ENCODE data around the gene RAP1B. TPM values are rescaled to one million over a fixed set of nuclear protein-coding genes. Genes with fewer than 3 reads are reported as not detected.

The RAP1B gene
- total RNA-seq, 1 experiment from 2014 or later = 86.9 TPM

DNA sequence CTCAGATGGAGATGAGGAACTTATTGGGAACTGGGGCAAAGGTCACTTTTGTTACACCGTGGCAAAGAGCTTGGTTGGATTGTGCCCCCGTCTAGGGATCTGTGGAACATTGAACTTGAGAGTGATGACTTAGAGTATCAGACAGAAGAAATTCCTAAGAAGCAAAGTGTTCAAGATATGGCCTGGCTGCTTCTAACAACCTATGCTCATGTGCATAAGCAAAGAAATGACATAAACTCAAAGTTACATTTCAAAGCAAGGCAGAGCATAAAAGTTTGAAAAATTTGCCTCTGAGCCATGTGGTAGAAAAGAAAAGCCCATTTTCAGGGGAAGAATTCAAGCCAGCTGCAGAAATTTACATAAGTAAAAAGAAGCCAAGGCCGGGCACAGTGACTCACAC is 21.5 kb upstream of the RAP1B start (continued):
- TF ChIP-seq, protein P1, sequence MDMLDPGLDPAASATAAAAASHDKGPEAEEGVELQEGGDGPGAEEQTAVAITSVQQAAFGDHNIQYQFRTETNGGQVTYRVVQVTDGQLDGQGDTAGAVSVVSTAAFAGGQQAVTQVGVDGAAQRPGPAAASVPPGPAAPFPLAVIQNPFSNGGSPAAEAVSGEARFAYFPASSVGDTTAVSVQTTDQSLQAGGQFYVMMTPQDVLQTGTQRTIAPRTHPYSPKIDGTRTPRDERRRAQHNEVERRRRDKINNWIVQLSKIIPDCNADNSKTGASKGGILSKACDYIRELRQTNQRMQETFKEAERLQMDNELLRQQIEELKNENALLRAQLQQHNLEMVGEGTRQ (CRISPR knock-in tag; IDR thresholded peaks at IDR 0.05) = no peak
- no peak for TF ChIP-seq TEAD4 (CRISPR knock-in tag; IDR thresholded peaks at IDR 0.05)
- no peak for TF ChIP-seq ZNF423 (CRISPR knock-in tag; IDR thresholded peaks at IDR 0.05)
- no peak for TF ChIP-seq IRF2 (CRISPR knock-in tag; IDR thresholded peaks at IDR 0.05; ENCODE audit: borderline replicate concordance, low read depth)
- TF ChIP-seq, protein P2, sequence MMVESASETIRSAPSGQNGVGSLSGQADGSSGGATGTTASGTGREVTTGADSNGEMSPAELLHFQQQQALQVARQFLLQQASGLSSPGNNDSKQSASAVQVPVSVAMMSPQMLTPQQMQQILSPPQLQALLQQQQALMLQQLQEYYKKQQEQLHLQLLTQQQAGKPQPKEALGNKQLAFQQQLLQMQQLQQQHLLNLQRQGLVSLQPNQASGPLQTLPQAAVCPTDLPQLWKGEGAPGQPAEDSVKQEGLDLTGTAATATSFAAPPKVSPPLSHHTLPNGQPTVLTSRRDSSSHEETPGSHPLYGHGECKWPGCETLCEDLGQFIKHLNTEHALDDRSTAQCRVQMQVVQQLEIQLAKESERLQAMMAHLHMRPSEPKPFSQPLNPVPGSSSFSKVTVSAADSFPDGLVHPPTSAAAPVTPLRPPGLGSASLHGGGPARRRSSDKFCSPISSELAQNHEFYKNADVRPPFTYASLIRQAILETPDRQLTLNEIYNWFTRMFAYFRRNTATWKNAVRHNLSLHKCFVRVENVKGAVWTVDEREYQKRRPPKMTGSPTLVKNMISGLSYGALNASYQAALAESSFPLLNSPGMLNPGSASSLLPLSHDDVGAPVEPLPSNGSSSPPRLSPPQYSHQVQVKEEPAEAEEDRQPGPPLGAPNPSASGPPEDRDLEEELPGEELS (CRISPR knock-in tag; IDR thresholded peaks at IDR 0.05) = no peak
- no peak for TF ChIP-seq ZNF317 (CRISPR knock-in tag; IDR thresholded peaks at IDR 0.05; ENCODE audit: borderline replicate concordance, low read depth)
- no peak for TF ChIP-seq CTCF (IDR thresholded peaks at IDR 0.05)
- no peak for TF ChIP-seq FOXK1 (CRISPR knock-in tag; IDR thresholded peaks at IDR 0.05)

DNA sequence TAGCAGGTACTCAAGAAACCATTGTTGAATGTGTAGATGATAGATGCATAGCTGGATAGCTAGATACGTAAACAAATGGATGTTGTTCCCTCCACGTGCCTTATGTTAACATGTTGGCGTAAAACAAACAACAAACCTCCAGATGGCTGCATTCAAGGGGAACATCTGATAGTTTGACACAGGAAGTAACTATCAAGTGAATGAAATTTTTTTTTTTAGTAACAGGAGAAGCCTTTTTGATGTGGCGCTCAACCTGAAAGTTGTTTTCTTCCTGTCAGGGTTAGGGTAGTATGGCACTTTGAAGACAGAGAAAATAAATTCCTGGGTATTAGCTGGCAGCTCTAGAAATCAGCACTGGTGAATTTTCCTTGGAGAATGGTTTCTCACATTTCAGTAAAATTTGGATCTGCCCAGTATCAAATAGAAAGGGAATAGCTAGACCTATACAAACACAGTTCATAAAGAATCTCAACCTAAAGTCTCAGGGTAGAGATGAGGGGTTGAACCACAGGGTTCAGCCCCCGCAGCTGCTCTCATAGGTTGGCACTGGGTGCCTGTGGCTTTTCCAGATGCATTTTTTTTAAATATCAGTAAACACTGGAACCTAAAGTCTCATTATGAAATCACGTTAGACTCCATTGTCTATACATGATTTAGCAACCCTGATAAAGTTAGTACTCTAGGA is 18.8 kb upstream of the RAP1B start:
- ChIA-PET POLR2A (no interaction called here), CTCF (no interaction called here)
- DNase-seq (ENCODE audit: low spot score) = no peak
- no peak overlapping the region for H3K27ac Mint-ChIP-seq
- no peak overlapping the region for H3K4me3 Mint-ChIP-seq
- ATAC-seq = no peak
- H3K4me1 Mint-ChIP-seq = no peaks in the 10 kb centered on the region
- peaks cover 50% of the 10 kb centered on the region for H3K9me3 Mint-ChIP-seq
- no peaks in the 10 kb centered on the region for H3K27me3 Mint-ChIP-seq (ENCODE audit: low read depth)
- peaks cover 24% of the 10 kb centered on the region for H3K36me3 Mint-ChIP-seq
- TF ChIP-seq NR2C2 (CRISPR knock-in tag; IDR thresholded peaks at IDR 0.05) = no peak
- no peak for TF ChIP-seq ZBTB21 (CRISPR knock-in tag; IDR thresholded peaks at IDR 0.05; ENCODE audit: borderline replicate concordance)
- TF ChIP-seq ETV6 (CRISPR knock-in tag; IDR thresholded peaks at IDR 0.05) = no peak
- TF ChIP-seq CBFB (CRISPR knock-in tag; IDR thresholded peaks at IDR 0.05; ENCODE audit: low read depth) = no peak
- TF ChIP-seq ZNF121 (CRISPR knock-in tag; IDR thresholded peaks at IDR 0.05) = no peak
- TF ChIP-seq ZNF317 (CRISPR knock-in tag; IDR thresholded peaks at IDR 0.05; ENCODE audit: borderline replicate concordance, low read depth) = no peak
- TF ChIP-seq ZNF219 (CRISPR knock-in tag; IDR thresholded peaks at IDR 0.05; ENCODE audit: borderline replicate concordance) = no peak
- no peak for TF ChIP-seq MYBL2 (CRISPR knock-in tag; IDR thresholded peaks at IDR 0.05)
- TF ChIP-seq, protein P3, sequence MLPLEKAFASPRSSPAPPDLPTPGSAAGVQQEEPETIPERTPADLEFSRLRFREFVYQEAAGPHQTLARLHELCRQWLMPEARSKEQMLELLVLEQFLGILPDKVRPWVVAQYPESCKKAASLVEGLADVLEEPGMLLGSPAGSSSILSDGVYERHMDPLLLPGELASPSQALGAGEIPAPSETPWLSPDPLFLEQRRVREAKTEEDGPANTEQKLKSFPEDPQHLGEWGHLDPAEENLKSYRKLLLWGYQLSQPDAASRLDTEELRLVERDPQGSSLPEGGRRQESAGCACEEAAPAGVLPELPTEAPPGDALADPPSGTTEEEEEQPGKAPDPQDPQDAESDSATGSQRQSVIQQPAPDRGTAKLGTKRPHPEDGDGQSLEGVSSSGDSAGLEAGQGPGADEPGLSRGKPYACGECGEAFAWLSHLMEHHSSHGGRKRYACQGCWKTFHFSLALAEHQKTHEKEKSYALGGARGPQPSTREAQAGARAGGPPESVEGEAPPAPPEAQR (CRISPR knock-in tag; IDR thresholded peaks at IDR 0.05) = no peak
- no peak for TF ChIP-seq IRF1 (CRISPR knock-in tag; IDR thresholded peaks at IDR 0.05)
- TF ChIP-seq ZNF232 (CRISPR knock-in tag; IDR thresholded peaks at IDR 0.05) = no peak
- no peak for TF ChIP-seq MXD4 (CRISPR knock-in tag; IDR thresholded peaks at IDR 0.05; ENCODE audit: borderline replicate concordance)
- TF ChIP-seq SMAD4 (CRISPR knock-in tag; IDR thresholded peaks at IDR 0.05) = no peak
- TF ChIP-seq, protein P4, sequence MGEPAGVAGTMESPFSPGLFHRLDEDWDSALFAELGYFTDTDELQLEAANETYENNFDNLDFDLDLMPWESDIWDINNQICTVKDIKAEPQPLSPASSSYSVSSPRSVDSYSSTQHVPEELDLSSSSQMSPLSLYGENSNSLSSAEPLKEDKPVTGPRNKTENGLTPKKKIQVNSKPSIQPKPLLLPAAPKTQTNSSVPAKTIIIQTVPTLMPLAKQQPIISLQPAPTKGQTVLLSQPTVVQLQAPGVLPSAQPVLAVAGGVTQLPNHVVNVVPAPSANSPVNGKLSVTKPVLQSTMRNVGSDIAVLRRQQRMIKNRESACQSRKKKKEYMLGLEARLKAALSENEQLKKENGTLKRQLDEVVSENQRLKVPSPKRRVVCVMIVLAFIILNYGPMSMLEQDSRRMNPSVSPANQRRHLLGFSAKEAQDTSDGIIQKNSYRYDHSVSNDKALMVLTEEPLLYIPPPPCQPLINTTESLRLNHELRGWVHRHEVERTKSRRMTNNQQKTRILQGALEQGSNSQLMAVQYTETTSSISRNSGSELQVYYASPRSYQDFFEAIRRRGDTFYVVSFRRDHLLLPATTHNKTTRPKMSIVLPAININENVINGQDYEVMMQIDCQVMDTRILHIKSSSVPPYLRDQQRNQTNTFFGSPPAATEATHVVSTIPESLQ (CRISPR knock-in tag; IDR thresholded peaks at IDR 0.05) = no peak
- TF ChIP-seq, protein P1 (CRISPR knock-in tag; IDR thresholded peaks at IDR 0.05) = no peak
- TF ChIP-seq, protein P5, sequence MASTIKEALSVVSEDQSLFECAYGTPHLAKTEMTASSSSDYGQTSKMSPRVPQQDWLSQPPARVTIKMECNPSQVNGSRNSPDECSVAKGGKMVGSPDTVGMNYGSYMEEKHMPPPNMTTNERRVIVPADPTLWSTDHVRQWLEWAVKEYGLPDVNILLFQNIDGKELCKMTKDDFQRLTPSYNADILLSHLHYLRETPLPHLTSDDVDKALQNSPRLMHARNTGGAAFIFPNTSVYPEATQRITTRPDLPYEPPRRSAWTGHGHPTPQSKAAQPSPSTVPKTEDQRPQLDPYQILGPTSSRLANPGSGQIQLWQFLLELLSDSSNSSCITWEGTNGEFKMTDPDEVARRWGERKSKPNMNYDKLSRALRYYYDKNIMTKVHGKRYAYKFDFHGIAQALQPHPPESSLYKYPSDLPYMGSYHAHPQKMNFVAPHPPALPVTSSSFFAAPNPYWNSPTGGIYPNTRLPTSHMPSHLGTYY (CRISPR knock-in tag; IDR thresholded peaks at IDR 0.05) = no peak
- TF ChIP-seq, protein P6, sequence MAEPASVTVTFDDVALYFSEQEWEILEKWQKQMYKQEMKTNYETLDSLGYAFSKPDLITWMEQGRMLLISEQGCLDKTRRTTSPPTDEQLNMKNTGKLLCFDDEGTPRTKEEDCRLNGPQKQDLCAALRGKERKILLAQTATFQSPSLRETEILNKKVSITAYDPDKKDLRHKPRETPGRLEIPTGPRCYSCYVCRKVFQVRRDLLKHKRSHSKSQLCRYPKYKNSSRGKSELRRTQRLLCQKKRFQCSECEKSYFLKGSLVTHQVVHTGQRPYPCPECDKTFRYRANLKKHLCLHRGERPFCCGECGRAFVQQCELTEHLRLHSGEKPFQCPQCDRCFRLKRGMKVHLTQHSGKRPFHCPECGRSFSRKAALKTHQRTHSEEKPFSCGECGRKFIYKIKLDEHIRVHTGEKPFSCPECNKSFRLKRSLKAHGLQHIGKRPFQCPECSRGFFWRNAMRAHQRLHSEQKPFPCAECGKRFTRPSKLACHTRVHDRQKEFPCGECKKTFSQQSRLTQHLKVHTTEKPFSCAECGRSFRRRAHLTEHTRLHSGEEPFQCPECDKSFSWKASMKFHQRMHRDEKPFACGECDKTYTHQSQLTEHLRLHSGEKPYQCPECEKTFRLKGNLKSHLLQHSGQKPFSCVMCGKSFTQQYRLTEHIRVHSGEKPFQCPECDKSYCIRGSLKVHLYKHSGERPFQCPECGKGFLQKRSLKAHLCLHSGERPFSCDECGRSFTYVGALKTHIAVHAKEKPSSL (CRISPR knock-in tag; conservative IDR thresholded peaks at IDR 0.05) = no peak
